H1 (cell line): ENCODE measurements around the gene MGAT4B. TPM values are rescaled to one million over a fixed set of nuclear protein-coding genes. Genes with fewer than 3 reads are reported as not detected.

Experiments
- ASH2L ChIP-seq: fragments of 200-600, 300-600 bp; sonication (generic); IDR thresholded peaks from one replicate; pipeline ENCODE4 v1.7.1; 2017; ENCODE audit warnings: low read length
- CEBPB ChIP-seq: IDR thresholded peaks from 2 replicates; pipeline ENCODE4 v1.6.1; 2012; ENCODE audit warnings: low read depth, low read length
- POLR2AphosphoS5 ChIP-seq: IDR thresholded peaks from 2 replicates; pipeline ENCODE4 v1.6.1; 2011; ENCODE audit warnings: low read depth, low read length
- RNF2 ChIP-seq: fragments of 200-900, 300-1000 bp; sonication (generic); IDR thresholded peaks from 2 replicates; pipeline ENCODE4 v1.7.1; 2016; ENCODE audit warnings: borderline replicate concordance, low read depth, mild to moderate bottlenecking, antibody characterized with exemption, low read length; ENCODE audit not compliant: poor library complexity, severe bottlenecking; ENCODE audit errors: missing control alignments
- SP4 ChIP-seq: IDR thresholded peaks from 2 replicates; pipeline ENCODE4 v1.6.1; 2012; ENCODE audit warnings: low read length, inconsistent platforms
- SRF ChIP-seq: IDR thresholded peaks from 2 replicates; pipeline ENCODE4 v1.6.1; 2011; ENCODE audit warnings: mild to moderate bottlenecking, low read depth, low read length, moderate library complexity
- polyA plus RNA-seq, 7 experiments: library from polyadenylated mRNA; depleted of rRNA in 3 of 7; stranded (reverse) in 5 of 7; unstranded in 2 of 7; fragments of >200 nt in 5 of 7; fragments of 200-250 nt in 2 of 7; gene quantifications; 1 replicate in 5 of 7; 2 replicates in 1 of 7; 4 replicates in 1 of 7; pipeline versions ENCODE4 v1.2.1 to v1.2.3, GENCODE V29; 2011 to 2013; ENCODE audit warnings: missing spikeins in 2 of 7, mixed read lengths in 2 of 7
- total RNA-seq: library from RNA; stranded (reverse); fragmentation: NEBNext Ultra II Directional; extraction: Animal tissue kit (Norgen Biotek cat#: 25700); gene quantifications from 2 replicates; pipeline ENCODE4 v1.2.1, GENCODE V29; 2021

MGAT4B gene
- total and polyA plus RNA-seq, 2 of the 8 experiments (the other 6 are each of a cell fraction or from before 2014, with no cell fraction given), result 116 to 128 TPM

DNA sequence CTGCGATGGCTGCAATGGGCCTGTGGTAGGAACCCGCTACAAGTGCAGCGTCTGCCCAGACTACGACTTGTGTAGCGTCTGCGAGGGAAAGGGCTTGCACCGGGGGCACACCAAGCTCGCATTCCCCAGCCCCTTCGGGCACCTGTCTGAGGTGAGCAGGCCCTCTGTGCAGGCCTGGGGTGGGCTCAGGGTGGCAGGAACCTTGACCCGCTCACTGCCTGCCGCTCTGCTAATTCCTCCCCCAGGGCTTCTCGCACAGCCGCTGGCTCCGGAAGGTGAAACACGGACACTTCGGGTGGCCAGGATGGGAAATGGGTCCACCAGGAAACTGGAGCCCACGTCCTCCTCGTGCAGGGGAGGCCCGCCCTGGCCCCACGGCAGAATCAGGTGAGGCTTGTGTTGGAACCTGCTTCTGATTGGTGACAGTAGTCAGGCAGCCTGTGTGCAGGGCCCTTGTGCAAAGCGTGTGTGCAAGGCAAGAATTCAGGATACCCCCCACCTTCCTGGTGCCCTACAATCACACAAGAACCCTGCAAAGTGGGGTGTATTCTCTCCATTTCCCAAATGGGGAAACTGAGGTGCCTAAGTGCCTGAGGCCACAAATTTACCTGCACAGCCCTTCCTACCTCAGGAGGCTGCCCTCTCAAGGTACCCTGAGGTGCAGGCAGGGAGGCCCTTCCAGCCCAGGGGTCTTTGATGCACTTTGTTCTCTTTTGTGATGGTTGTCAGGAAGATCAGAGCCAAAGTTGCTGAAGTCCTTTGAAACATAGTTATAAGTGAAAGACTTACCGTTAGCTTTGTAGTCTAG lies 17.5 kb upstream of the MGAT4B start (continued):
- peak; percentile 5; the same call in 1 of the 2 replicates for TF ChIP-seq POLR2AphosphoS5
- no peak for TF ChIP-seq RNF2
- TF ChIP-seq CEBPB, result no peak
- TF ChIP-seq ASH2L, result no peak
- no peak for TF ChIP-seq SRF
- no peak for TF ChIP-seq SP4
